GM23338 (cell line): ENCODE measurements around the gene INSRR. TPM values are rescaled to one million over a fixed set of nuclear protein-coding genes. Genes with fewer than 3 reads are reported as not detected.

Source experiments
- ATAC-seq: fragments of 200-7000 bp; cut with Tn5 transposase; 3 replicates; pipeline ENCODE4 v1.9.1; 2020
- DNase-seq: peaks from one replicate; pipeline ENCODE4 v3.0.0-alpha.2; 2015; ENCODE audit warnings: low spot score
- H2AFZ ChIP-seq: fragments of 200-600 bp; sonication (generic); 2 replicates; pipeline ENCODE4 v1.8.0; 2016; ENCODE audit warnings: antibody characterized with exemption, mild to moderate bottlenecking, moderate library complexity
- H3F3A ChIP-seq: fragments of 200-600 bp; sonication (generic); replicated peaks from 2 replicates; pipeline ENCODE4 v1.8.0; 2017; ENCODE audit warnings: antibody characterized with exemption, mixed run types, low read depth
- H3K27ac ChIP-seq: fragments of 200-600 bp; sonication (generic); 2 replicates; pipeline ENCODE4 v1.6.1; 2016; ENCODE audit warnings: low read depth
- H3K27me3 ChIP-seq: fragments of 200-600 bp; sonication (generic); 2 replicates; pipeline ENCODE4 v1.8.0; 2016; ENCODE audit warnings: mild to moderate bottlenecking, mixed run types, moderate library complexity; ENCODE audit not compliant: insufficient read depth
- H3K36me3 ChIP-seq: fragments of 200-600 bp; sonication (generic); 2 replicates; pipeline ENCODE4 v1.8.0; 2016; ENCODE audit warnings: mild to moderate bottlenecking; ENCODE audit not compliant: insufficient read depth
- H3K4me1 ChIP-seq: fragments of 200-600 bp; sonication (generic); 2 replicates; pipeline ENCODE4 v1.8.0; 2016; ENCODE audit warnings: mild to moderate bottlenecking, moderate library complexity; ENCODE audit not compliant: insufficient read depth
- H3K4me2 ChIP-seq: fragments of 200-600 bp; sonication (generic); 2 replicates; pipeline ENCODE4 v1.7.1; 2017; ENCODE audit warnings: mixed run types
- H3K4me3 ChIP-seq: fragments of 200-600 bp; sonication (generic); 2 replicates; pipeline ENCODE4 v1.6.1; 2016; ENCODE audit warnings: mixed run types
- H3K79me2 ChIP-seq: fragments of 200-600 bp; sonication (generic); replicated peaks from 2 replicates; pipeline ENCODE4 v1.8.0; 2017; ENCODE audit warnings: mild to moderate bottlenecking; ENCODE audit not compliant: insufficient read depth
- H3K9me2 ChIP-seq: fragments of 200-600 bp; sonication (generic); 2 replicates; pipeline ENCODE4 v1.8.0; 2017; ENCODE audit not compliant: insufficient read depth
- H4K20me1 ChIP-seq: fragments of 200-600 bp; sonication (generic); replicated peaks from 2 replicates; pipeline ENCODE4 v1.8.0; 2017; ENCODE audit warnings: mild to moderate bottlenecking; ENCODE audit not compliant: insufficient read depth
- H3K27ac Mint-ChIP-seq: 2 replicates; pipeline ENCODE4 v1.8.0; 2020; ENCODE audit warnings: inconsistent platforms, mild to moderate bottlenecking, moderate library complexity, mixed read lengths
- H3K27me3 Mint-ChIP-seq: 3 replicates; pipeline ENCODE4 v1.8.0; 2022; ENCODE audit warnings: low read depth, mild to moderate bottlenecking, moderate library complexity, mixed read lengths, inconsistent platforms; ENCODE audit not compliant: insufficient read depth, poor library complexity
- H3K36me3 Mint-ChIP-seq: 3 replicates; pipeline ENCODE4 v1.8.0; 2021; ENCODE audit warnings: low read depth, mild to moderate bottlenecking, inconsistent platforms, moderate library complexity, mixed read lengths
- H3K4me1 Mint-ChIP-seq: 3 replicates; pipeline ENCODE4 v1.8.0; 2020; ENCODE audit warnings: mild to moderate bottlenecking, inconsistent platforms, mixed read lengths
- H3K4me3 Mint-ChIP-seq: 3 replicates; pipeline ENCODE4 v1.8.0; 2021; ENCODE audit warnings: moderate library complexity, mild to moderate bottlenecking, inconsistent platforms, mixed read lengths
- H3K9me3 Mint-ChIP-seq: 3 replicates; pipeline ENCODE4 v1.8.0; 2020; ENCODE audit warnings: moderate library complexity, mild to moderate bottlenecking, inconsistent platforms, mixed read lengths
- CREB1 ChIP-seq: fragments of 250-450 bp; sonication (Bioruptor Pico); IDR thresholded peaks from 2 replicates; pipeline ENCODE4 v1.5.0; 2020; ENCODE audit warnings: low read depth, mild to moderate bottlenecking, moderate library complexity
- NANOG ChIP-seq: IDR thresholded peaks from 2 replicates; pipeline ENCODE4 v1.6.1; 2016; ENCODE audit warnings: antibody characterized with exemption, borderline replicate concordance
- ZNF331 ChIP-seq: fragments of 250-450 bp; sonication (Bioruptor Pico); IDR thresholded peaks from 2 replicates; pipeline ENCODE4 v1.5.0; 2020; ENCODE audit warnings: low read depth, mild to moderate bottlenecking, moderate library complexity
- polyA plus RNA-seq: library from polyadenylated mRNA; unstranded; fragments of >200 nt; fragmentation: Nextera tagmentation; extraction: Ambion mirVana; gene quantifications from 2 replicates; pipeline ENCODE4 v1.2.1, GENCODE V29; 2016
- total RNA-seq: library from RNA; depleted of rRNA; stranded (reverse); fragments of >200 nt; shearing (Covaris generic); gene quantifications from 2 replicates; pipeline ENCODE4 v1.2.3, GENCODE V29; 2014
- TF ChIP-seq, protein P1 (sequence below): IDR thresholded peaks from 2 replicates; pipeline ENCODE4 v1.6.1; 2016; ENCODE audit warnings: antibody characterized with exemption
- TF ChIP-seq, protein P2 (sequence below): IDR thresholded peaks from one replicate; pipeline ENCODE4 v1.6.1; 2018; ENCODE audit warnings: antibody characterized with exemption; ENCODE audit not compliant: unreplicated experiment
- TF ChIP-seq, protein P3 (sequence below), 2 experiments: fragments of 200-600 bp in 1 of 2; sonication (generic) in 1 of 2; conservative IDR thresholded peaks; 2 replicates each; pipeline versions ENCODE4 v1.5.1 to v1.6.1; 2016 to 2017; ENCODE audit warnings: antibody characterized with exemption in 2 of 2, low read depth in 2 of 2, mild to moderate bottlenecking in 2 of 2, moderate library complexity in 1 of 2
- TF ChIP-seq, protein P4 (sequence below): fragments of 250-450 bp; sonication (Bioruptor Pico); IDR thresholded peaks from 2 replicates; pipeline ENCODE4 v1.5.0; 2020; ENCODE audit warnings: mild to moderate bottlenecking, moderate library complexity

The INSRR gene
- total and polyA plus RNA-seq, 2 experiments from 2014 or later, result not detected

DNA sequence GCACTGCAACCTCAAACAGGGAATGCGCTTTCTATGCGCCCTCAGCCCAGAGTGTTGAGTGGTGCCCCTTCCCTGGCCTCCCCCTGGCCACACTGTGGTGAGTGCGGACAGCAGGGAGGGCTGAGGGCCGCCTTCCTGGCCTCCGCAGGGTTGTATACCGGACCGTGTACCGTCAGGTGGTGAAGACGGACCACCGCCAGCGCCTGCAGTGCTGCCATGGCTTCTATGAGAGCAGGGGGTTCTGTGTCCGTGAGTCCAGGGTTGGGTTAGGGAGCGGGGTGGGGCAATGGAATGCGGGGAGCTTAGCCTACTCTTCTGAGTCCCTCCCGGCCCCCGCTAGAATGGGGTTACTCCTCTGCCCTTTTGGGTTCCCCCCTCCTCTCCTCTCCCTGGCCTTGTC, 46.3 kb upstream of the INSRR start:
- Mint-ChIP-seq H3K27ac (no peak overlapping the region), H3K36me3 (no peaks in the 10 kb centered on the region), H3K4me3 (no peak overlapping the region), H3K9me3 (no peaks in the 10 kb centered on the region), H3K27me3 (peaks cover 26% of the 10 kb centered on the region), H3K4me1 (peaks cover 12% of the 10 kb centered on the region)
- H3K4me3 ChIP-seq, result no peak overlapping the region
- H3F3A ChIP-seq, result no peaks in the 10 kb centered on the region
- H3K4me2 ChIP-seq, result no peak overlapping the region
- 0 out of 2 replicates have a peak, but pooled peaks cover 3% of the 10 kb centered on the region for H3K4me1 ChIP-seq
- no peaks in the 10 kb centered on the region for H3K9me2 ChIP-seq
- ATAC-seq (no peak), DNase-seq (no peak)
- H4K20me1 ChIP-seq, result no peaks in the 10 kb centered on the region
- no peak overlapping the region for H3K27ac ChIP-seq
- H3K27me3 ChIP-seq, result no peaks in the 10 kb centered on the region
- H3K79me2 ChIP-seq, result no peaks in the 10 kb centered on the region
- no peak overlapping the region for H2AFZ ChIP-seq
- TF ChIP-seq, protein P1, sequence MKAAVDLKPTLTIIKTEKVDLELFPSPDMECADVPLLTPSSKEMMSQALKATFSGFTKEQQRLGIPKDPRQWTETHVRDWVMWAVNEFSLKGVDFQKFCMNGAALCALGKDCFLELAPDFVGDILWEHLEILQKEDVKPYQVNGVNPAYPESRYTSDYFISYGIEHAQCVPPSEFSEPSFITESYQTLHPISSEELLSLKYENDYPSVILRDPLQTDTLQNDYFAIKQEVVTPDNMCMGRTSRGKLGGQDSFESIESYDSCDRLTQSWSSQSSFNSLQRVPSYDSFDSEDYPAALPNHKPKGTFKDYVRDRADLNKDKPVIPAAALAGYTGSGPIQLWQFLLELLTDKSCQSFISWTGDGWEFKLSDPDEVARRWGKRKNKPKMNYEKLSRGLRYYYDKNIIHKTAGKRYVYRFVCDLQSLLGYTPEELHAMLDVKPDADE, result no peak
- TF ChIP-seq CREB1 (CRISPR knock-in tag), result no peak
- H3K36me3 ChIP-seq, result no peaks in the 10 kb centered on the region

DNA sequence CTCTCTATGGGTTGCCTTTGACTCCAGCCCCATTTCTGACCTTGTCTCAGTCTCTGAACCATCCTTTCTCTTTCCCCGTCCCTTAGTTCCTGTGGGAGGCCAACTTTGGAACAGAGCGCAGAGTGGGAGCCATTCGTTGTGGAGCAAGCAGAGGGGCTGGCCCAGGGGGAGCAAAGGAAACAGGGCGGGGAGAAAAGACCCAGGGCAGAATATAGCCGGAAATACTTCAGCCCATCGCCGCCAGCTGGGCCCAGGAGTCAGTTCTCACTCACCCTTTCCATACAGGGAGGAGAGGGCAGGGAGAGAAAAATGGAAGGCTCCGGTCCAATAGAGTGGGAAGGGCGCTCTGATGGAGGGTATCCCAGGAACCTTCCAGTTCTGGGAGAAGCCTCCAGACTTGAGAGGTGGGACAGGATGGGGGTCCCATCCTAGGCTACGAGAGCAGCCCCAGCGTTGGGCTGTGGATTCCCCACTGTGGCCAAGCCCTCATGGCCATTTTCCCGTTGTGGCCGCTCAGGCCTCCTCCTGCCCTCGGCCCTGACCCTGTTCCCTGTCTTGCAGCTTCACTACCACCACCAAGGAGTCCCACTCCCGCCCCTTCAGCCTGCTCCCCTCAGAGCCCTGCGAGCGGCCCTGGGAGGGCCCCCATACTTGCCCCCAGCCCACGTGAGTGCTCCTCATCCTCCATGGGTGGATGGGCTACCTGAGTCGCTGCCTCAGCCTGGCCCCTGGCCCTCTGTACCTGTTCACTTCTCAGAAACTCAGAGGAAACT, 45.5 kb upstream of the INSRR start:
- no peaks in the 10 kb centered on the region for H3F3A ChIP-seq
- ATAC-seq (no peak), DNase-seq (no peak)
- no peak overlapping the region for H2AFZ ChIP-seq
- H3K4me1 Mint-ChIP-seq, result peaks cover 12% of the 10 kb centered on the region
- H3K9me3 Mint-ChIP-seq, result no peaks in the 10 kb centered on the region
- no peaks in the 10 kb centered on the region for H3K27me3 ChIP-seq
- H3K4me2 ChIP-seq, result no peak overlapping the region
- peaks cover 25% of the 10 kb centered on the region for H3K27me3 Mint-ChIP-seq
- no peaks in the 10 kb centered on the region for H4K20me1 ChIP-seq
- no peaks in the 10 kb centered on the region for H3K79me2 ChIP-seq
- H3K4me3 Mint-ChIP-seq, result no peak overlapping the region
- no peaks in the 10 kb centered on the region for H3K9me2 ChIP-seq
- H3K36me3 ChIP-seq, result no peaks in the 10 kb centered on the region
- H3K4me1 ChIP-seq, result 0 out of 2 replicates have a peak, but pooled peaks cover 3% of the 10 kb centered on the region
- no peak overlapping the region for H3K27ac ChIP-seq
- no peak overlapping the region for H3K27ac Mint-ChIP-seq
- H3K4me3 ChIP-seq, result no peak overlapping the region
- H3K36me3 Mint-ChIP-seq, result no peaks in the 10 kb centered on the region
- TF ChIP-seq, protein P2, sequence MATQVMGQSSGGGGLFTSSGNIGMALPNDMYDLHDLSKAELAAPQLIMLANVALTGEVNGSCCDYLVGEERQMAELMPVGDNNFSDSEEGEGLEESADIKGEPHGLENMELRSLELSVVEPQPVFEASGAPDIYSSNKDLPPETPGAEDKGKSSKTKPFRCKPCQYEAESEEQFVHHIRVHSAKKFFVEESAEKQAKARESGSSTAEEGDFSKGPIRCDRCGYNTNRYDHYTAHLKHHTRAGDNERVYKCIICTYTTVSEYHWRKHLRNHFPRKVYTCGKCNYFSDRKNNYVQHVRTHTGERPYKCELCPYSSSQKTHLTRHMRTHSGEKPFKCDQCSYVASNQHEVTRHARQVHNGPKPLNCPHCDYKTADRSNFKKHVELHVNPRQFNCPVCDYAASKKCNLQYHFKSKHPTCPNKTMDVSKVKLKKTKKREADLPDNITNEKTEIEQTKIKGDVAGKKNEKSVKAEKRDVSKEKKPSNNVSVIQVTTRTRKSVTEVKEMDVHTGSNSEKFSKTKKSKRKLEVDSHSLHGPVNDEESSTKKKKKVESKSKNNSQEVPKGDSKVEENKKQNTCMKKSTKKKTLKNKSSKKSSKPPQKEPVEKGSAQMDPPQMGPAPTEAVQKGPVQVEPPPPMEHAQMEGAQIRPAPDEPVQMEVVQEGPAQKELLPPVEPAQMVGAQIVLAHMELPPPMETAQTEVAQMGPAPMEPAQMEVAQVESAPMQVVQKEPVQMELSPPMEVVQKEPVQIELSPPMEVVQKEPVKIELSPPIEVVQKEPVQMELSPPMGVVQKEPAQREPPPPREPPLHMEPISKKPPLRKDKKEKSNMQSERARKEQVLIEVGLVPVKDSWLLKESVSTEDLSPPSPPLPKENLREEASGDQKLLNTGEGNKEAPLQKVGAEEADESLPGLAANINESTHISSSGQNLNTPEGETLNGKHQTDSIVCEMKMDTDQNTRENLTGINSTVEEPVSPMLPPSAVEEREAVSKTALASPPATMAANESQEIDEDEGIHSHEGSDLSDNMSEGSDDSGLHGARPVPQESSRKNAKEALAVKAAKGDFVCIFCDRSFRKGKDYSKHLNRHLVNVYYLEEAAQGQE, result no peak
- TF ChIP-seq, protein P3, sequence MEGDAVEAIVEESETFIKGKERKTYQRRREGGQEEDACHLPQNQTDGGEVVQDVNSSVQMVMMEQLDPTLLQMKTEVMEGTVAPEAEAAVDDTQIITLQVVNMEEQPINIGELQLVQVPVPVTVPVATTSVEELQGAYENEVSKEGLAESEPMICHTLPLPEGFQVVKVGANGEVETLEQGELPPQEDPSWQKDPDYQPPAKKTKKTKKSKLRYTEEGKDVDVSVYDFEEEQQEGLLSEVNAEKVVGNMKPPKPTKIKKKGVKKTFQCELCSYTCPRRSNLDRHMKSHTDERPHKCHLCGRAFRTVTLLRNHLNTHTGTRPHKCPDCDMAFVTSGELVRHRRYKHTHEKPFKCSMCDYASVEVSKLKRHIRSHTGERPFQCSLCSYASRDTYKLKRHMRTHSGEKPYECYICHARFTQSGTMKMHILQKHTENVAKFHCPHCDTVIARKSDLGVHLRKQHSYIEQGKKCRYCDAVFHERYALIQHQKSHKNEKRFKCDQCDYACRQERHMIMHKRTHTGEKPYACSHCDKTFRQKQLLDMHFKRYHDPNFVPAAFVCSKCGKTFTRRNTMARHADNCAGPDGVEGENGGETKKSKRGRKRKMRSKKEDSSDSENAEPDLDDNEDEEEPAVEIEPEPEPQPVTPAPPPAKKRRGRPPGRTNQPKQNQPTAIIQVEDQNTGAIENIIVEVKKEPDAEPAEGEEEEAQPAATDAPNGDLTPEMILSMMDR (conservative IDR thresholded peaks at IDR 0.05; ENCODE audit: low read depth in 2 of 2), result no peak
- TF ChIP-seq ZNF331, result no peak
- TF ChIP-seq NANOG, result no peak
- TF ChIP-seq, protein P4, sequence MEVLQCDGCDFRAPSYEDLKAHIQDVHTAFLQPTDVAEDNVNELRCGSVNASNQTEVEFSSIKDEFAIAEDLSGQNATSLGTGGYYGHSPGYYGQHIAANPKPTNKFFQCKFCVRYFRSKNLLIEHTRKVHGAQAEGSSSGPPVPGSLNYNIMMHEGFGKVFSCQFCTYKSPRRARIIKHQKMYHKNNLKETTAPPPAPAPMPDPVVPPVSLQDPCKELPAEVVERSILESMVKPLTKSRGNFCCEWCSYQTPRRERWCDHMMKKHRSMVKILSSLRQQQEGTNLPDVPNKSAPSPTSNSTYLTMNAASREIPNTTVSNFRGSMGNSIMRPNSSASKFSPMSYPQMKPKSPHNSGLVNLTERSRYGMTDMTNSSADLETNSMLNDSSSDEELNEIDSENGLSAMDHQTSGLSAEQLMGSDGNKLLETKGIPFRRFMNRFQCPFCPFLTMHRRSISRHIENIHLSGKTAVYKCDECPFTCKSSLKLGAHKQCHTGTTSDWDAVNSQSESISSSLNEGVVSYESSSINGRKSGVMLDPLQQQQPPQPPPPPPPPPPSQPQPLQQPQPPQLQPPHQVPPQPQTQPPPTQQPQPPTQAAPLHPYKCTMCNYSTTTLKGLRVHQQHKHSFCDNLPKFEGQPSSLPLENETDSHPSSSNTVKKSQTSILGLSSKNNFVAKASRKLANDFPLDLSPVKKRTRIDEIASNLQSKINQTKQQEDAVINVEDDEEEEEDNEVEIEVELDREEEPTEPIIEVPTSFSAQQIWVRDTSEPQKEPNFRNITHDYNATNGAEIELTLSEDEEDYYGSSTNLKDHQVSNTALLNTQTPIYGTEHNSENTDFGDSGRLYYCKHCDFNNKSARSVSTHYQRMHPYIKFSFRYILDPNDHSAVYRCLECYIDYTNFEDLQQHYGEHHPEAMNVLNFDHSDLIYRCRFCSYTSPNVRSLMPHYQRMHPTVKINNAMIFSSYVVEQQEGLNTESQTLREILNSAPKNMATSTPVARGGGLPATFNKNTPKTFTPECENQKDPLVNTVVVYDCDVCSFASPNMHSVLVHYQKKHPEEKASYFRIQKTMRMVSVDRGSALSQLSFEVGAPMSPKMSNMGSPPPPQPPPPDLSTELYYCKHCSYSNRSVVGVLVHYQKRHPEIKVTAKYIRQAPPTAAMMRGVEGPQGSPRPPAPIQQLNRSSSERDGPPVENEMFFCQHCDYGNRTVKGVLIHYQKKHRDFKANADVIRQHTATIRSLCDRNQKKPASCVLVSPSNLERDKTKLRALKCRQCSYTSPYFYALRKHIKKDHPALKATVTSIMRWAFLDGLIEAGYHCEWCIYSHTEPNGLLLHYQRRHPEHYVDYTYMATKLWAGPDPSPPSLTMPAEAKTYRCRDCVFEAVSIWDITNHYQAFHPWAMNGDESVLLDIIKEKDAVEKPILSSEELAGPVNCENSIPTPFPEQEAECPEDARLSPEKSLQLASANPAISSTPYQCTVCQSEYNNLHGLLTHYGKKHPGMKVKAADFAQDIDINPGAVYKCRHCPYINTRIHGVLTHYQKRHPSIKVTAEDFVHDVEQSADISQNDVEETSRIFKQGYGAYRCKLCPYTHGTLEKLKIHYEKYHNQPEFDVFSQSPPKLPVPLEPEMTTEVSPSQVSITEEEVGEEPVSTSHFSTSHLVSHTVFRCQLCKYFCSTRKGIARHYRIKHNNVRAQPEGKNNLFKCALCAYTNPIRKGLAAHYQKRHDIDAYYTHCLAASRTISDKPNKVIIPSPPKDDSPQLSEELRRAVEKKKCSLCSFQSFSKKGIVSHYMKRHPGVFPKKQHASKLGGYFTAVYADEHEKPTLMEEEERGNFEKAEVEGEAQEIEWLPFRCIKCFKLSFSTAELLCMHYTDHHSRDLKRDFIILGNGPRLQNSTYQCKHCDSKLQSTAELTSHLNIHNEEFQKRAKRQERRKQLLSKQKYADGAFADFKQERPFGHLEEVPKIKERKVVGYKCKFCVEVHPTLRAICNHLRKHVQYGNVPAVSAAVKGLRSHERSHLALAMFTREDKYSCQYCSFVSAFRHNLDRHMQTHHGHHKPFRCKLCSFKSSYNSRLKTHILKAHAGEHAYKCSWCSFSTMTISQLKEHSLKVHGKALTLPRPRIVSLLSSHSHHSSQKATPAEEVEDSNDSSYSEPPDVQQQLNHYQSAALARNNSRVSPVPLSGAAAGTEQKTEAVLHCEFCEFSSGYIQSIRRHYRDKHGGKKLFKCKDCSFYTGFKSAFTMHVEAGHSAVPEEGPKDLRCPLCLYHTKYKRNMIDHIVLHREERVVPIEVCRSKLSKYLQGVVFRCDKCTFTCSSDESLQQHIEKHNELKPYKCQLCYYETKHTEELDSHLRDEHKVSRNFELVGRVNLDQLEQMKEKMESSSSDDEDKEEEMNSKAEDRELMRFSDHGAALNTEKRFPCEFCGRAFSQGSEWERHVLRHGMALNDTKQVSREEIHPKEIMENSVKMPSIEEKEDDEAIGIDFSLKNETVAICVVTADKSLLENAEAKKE (CRISPR knock-in tag), result no peak
